Adrenal gland (tissue), 12 donors: Measurements from ENCODE around the gene RAD51D. TPM values are rescaled to one million over a fixed set of nuclear protein-coding genes. Genes with fewer than 3 reads are reported as not detected.

Experiments
- DNase-seq, 7 donors: peaks; one replicate each; pipeline ENCODE4 v3.0.0-alpha.2; 2019 to 2020
- H3K27ac ChIP-seq, 5 donors: fragments of 200-600 bp; sonication (generic) in 4 of 5; 1 replicate in 3 of 5; 2 replicates in 2 of 5; pipeline versions ENCODE4 v1.5.1 to v1.8.0; 2016 to 2020; ENCODE audit warnings: mild to moderate bottlenecking in 1 of 5
- H3K27me3 ChIP-seq: fragments of 200-600 bp; 2 replicates; pipeline ENCODE4 v1.8.0; 2021
- H3K36me3 ChIP-seq, 2 donors: fragments of 200-600 bp; replicated peaks in 1 of 2; 1 replicate in 1 of 2; 2 replicates in 1 of 2; pipeline versions ENCODE4 v1.5.1 to v1.8.0; 2018 to 2022
- H3K4me1 ChIP-seq, 2 donors: fragments of 200-600 bp; replicated peaks in 1 of 2; 1 replicate in 1 of 2; 2 replicates in 1 of 2; pipeline versions ENCODE4 v1.5.1 to v1.8.0; 2018 to 2021
- H3K4me3 ChIP-seq, 4 donors: fragments of 200-600 bp; sonication (generic) in 3 of 4; one replicate each; pipeline ENCODE4 v1.5.1; 2016 to 2018
- H3K9me3 ChIP-seq, 3 donors: fragments of 200-600 bp; sonication (generic) in 1 of 3; replicated peaks in 1 of 3; 1 replicate in 2 of 3; 2 replicates in 1 of 3; pipeline versions ENCODE4 v1.5.1 to v1.8.0; 2016 to 2021
- POLR2A ChIP-seq, 2 donors: fragments of 450-650 bp; IDR thresholded peaks; one replicate each; pipeline ENCODE4 v1.6.1; 2017; ENCODE audit warnings: antibody characterized with exemption in 2 of 2, mild to moderate bottlenecking in 2 of 2, moderate library complexity in 1 of 2
- WGBS, 4 donors: extraction: QIAGEN DNeasy Blood & Tissue Kit in 2 of 4; methylation state at CpG; one replicate each; pipeline versions ENCODE4 v1.1.5 to v1.1.7; 2013 to 2017; 5-methylcytosine and 5-hydroxymethylcytosine counted together
- intact Hi-C, 2 donors: fragments of 100-400 bp; cut with DNase I; formaldehyde crosslinking; loops; one replicate each; pipeline versions ENCODE4 v1.14.1 to v1.15.0; 2022 to 2023
- polyA plus RNA-seq, 3 donors: library from polyadenylated mRNA; stranded (reverse); fragments of 200-250 nt in 2 of 3; fragments of 350-450 nt in 1 of 3; fragmentation: Illumina TruSeq in 1 of 3; extraction: RNeasy Lipid Tissue Mini Kit (QIAGEN cat#74804) in 1 of 3; gene quantifications; one replicate each; pipeline ENCODE4 v1.2.3, GENCODE V29; 2013 to 2014
- total RNA-seq, 9 donors: library from RNA; depleted of rRNA in 4 of 9; stranded (reverse); fragments of >200 nt in 4 of 9; fragments of 120-200 nt in 1 of 9; fragmentation: NEBNext Ultra II Directional in 1 of 9; extraction: Animal tissue kit (Norgen Biotek cat#: 25700) in 1 of 9; gene quantifications; one replicate each; pipeline versions ENCODE4 v1.1.0 to v1.2.4, GENCODE V29; 2013 to 2023
- TF ChIP-seq, protein P1 (sequence below), 6 experiments: fragments of 450-650 bp in 4 of 6; fragments of 200-600 bp in 2 of 6; sonication (generic) in 1 of 6; IDR thresholded peaks; 1 replicate in 5 of 6; 2 replicates in 1 of 6; pipeline versions ENCODE4 v1.5.1 to v1.8.0; 2016 to 2021; ENCODE audit warnings: antibody characterized with exemption in 6 of 6, mild to moderate bottlenecking in 2 of 6, moderate library complexity in 1 of 6
- donor health status: healthy with polysubstance abuse.
- donor health status: Bipolar disorder and iron deficiency.
- donor health status: DM: yes; HTN: yes; CAD: no.
- donor health status: DM: no; HTN: no; CAD: no.
- donor health status: DM: no; HTN: no; CAD: no.
- donor health status: DM: yes; HTN: yes; CAD: no.

The RAD51D gene
- total and polyA plus RNA-seq, 12 donors: 3.3 to 14.3 (median 5.8) TPM

- intact Hi-C loops: no loop called here
- no peaks in the 10 kb centered on the region for H3K36me3 ChIP-seq
- 74 to 81% (median 78%) methylated on average over 2 of the region's 2 CpGs for WGBS, 4 donors
- no peak for TF ChIP-seq POLR2A (IDR thresholded peaks at IDR 0.05)
- TF ChIP-seq, protein P1, sequence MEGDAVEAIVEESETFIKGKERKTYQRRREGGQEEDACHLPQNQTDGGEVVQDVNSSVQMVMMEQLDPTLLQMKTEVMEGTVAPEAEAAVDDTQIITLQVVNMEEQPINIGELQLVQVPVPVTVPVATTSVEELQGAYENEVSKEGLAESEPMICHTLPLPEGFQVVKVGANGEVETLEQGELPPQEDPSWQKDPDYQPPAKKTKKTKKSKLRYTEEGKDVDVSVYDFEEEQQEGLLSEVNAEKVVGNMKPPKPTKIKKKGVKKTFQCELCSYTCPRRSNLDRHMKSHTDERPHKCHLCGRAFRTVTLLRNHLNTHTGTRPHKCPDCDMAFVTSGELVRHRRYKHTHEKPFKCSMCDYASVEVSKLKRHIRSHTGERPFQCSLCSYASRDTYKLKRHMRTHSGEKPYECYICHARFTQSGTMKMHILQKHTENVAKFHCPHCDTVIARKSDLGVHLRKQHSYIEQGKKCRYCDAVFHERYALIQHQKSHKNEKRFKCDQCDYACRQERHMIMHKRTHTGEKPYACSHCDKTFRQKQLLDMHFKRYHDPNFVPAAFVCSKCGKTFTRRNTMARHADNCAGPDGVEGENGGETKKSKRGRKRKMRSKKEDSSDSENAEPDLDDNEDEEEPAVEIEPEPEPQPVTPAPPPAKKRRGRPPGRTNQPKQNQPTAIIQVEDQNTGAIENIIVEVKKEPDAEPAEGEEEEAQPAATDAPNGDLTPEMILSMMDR (IDR thresholded peaks at IDR 0.05): no peak
- H3K27ac ChIP-seq: no peak overlapping the region
- no peak overlapping the region for H3K4me3 ChIP-seq
- H3K4me1 ChIP-seq: peaks cover 8 to 30% of the 10 kb centered on the region in 2 donors
- H3K9me3 ChIP-seq: no peaks in the 10 kb centered on the region
- DNase-seq: no peak
- H3K27me3 ChIP-seq: no peaks in the 10 kb centered on the region
Measured at GRCh38 chr17:35084987-35085386, 34.7 kb downstream of the RAD51D start.

GRCh38 chr17:35083071-35083470, 36.6 kb downstream of the RAD51D start:
- Histone ChIP-seq H3K27ac (no peak overlapping the region), H3K9me3 (no peaks in the 10 kb centered on the region), H3K36me3 (no peaks in the 10 kb centered on the region), H3K27me3 (no peaks in the 10 kb centered on the region), H3K4me1 (peaks cover 7 to 30% of the 10 kb centered on the region in 2 donors), H3K4me3 (no peak overlapping the region)
- 86 to 97% (median 91%) methylated on average over 2 of the region's 2 CpGs for WGBS, 4 donors
- DNase-seq: no peak
- intact Hi-C loops: no loop called here
- TF ChIP-seq, protein P1 (IDR thresholded peaks at IDR 0.05): no peak
- no peak for TF ChIP-seq POLR2A (IDR thresholded peaks at IDR 0.05)

- Histone ChIP-seq H3K27me3 (no peaks in the 10 kb centered on the region), H3K4me1 (peaks cover 0 to 21% of the 10 kb centered on the region in 2 donors), H3K36me3 (no peaks in the 10 kb centered on the region), H3K4me3 (no peak overlapping the region), H3K9me3 (no peaks in the 10 kb centered on the region), H3K27ac (peak overlapping the region in 1 of 5 donors; percentile 47)
- TF ChIP-seq POLR2A (IDR thresholded peaks at IDR 0.05): no peak
- TF ChIP-seq, protein P1 (IDR thresholded peaks at IDR 0.05): no peak
- intact Hi-C loops: no loop called here
- DNase-seq: peak in 5 of 7 donors; percentile 32 to 71 (median 56)
- WGBS, 4 donors: 41 to 49% (median 46%) methylated on average over 3 of the region's 3 CpGs
Measured at GRCh38 chr17:35082073-35082657, 37.5 kb downstream of the RAD51D start.

GRCh38 chr17:35081638-35082037, 38.0 kb downstream of the RAD51D start:
- Histone ChIP-seq H3K9me3 (no peaks in the 10 kb centered on the region), H3K4me3 (no peak overlapping the region), H3K27me3 (no peaks in the 10 kb centered on the region), H3K27ac (peak overlapping the region in 1 of 5 donors; percentile 47), H3K36me3 (no peaks in the 10 kb centered on the region), H3K4me1 (peaks cover 0 to 16% of the 10 kb centered on the region in 2 donors)
- no peak for DNase-seq
- intact Hi-C loops: no loop called here
- 95 to 97% (median 96%) methylated on average over 1 of the region's 1 CpG for WGBS, 4 donors
- no peak for TF ChIP-seq POLR2A (IDR thresholded peaks at IDR 0.05)
- TF ChIP-seq, protein P1 (IDR thresholded peaks at IDR 0.05): no peak
